Common myeloid progenitor, CD34-positive (primary cell): ENCODE measurements around the gene SCNN1G.
A peak's percentile ranks its signal among the peaks of the same experiment; 100 is the strongest.

ENCODE experiments used
- CTCF ChIA-PET: fragments of 350-600 bp; sonication (Branson Sonifier 250); formaldehyde crosslinking; loops from one replicate; lab custom pipeline; 2021; ENCODE audit warnings: antibody characterized with exemption; lab: Charles Lee
- POLR2A ChIA-PET: fragments of 350-600 bp; sonication (Branson Sonifier 250); formaldehyde crosslinking; loops from one replicate; lab custom pipeline; 2021; ENCODE audit warnings: antibody characterized with exemption; lab: Charles Lee
- DNase-seq, 3 donors: peaks; one replicate each; pipeline versions ENCODE4 v3.0.0 to v3.0.0-alpha.2; 2013
- H3K27ac ChIP-seq, 2 experiments: 1 replicate in 1 of 2; 2 replicates in 1 of 2; pipeline ENCODE4 v1.7.0; 2013; ENCODE audit warnings: inconsistent platforms in 2 of 2, low read length in 2 of 2, mild to moderate bottlenecking in 2 of 2, low read depth in 1 of 2, moderate library complexity in 1 of 2; ENCODE audit not compliant: severe bottlenecking in 2 of 2, insufficient read depth in 1 of 2, poor library complexity in 1 of 2
- H3K27me3 ChIP-seq, 5 experiments: replicated peaks in 2 of 5; 1 replicate in 3 of 5; 2 replicates in 2 of 5; pipeline versions ENCODE4 v1.6.1 to v1.7.0; 2013; ENCODE audit warnings: low read length in 4 of 5, mild to moderate bottlenecking in 2 of 5, moderate library complexity in 2 of 5, inconsistent platforms in 1 of 5; ENCODE audit not compliant: insufficient read depth in 5 of 5, control insufficient read depth in 4 of 5
- H3K36me3 ChIP-seq, 4 experiments: 1 replicate in 2 of 4; 2 replicates in 2 of 4; pipeline versions ENCODE4 v1.6.1 to v1.7.0; 2013; ENCODE audit warnings: low read length in 3 of 4, control low read depth in 1 of 4, mild to moderate bottlenecking in 1 of 4; ENCODE audit not compliant: control insufficient read depth in 4 of 4, insufficient read depth in 4 of 4
- H3K4me1 ChIP-seq, 4 experiments: 1 replicate in 3 of 4; 2 replicates in 1 of 4; pipeline versions ENCODE4 v1.6.1 to v1.7.1; 2013; ENCODE audit warnings: low read length in 3 of 4, mild to moderate bottlenecking in 3 of 4, control low read depth in 1 of 4, inconsistent platforms in 1 of 4, moderate library complexity in 1 of 4; ENCODE audit not compliant: control insufficient read depth in 4 of 4, insufficient read depth in 4 of 4; ENCODE audit errors: control extremely low read depth in 1 of 4
- H3K4me3 ChIP-seq, 7 experiments: 1 replicate in 4 of 7; 2 replicates in 3 of 7; pipeline versions ENCODE4 v1.5.1 to v1.7.0; 2013; ENCODE audit warnings: mild to moderate bottlenecking in 7 of 7, low read length in 6 of 7, moderate library complexity in 6 of 7, inconsistent platforms in 2 of 7, low read depth in 2 of 7, control low read depth in 1 of 7; ENCODE audit not compliant: insufficient read depth in 4 of 7, control insufficient read depth in 1 of 7; ENCODE audit errors: extremely low read depth in 1 of 7
- H3K9me3 ChIP-seq, 5 experiments: 1 replicate in 4 of 5; 2 replicates in 1 of 5; pipeline versions ENCODE4 v1.6.1 to v1.7.1; 2013; ENCODE audit warnings: low read length in 4 of 5, mild to moderate bottlenecking in 2 of 5, inconsistent platforms in 1 of 5, low read depth in 1 of 5, moderate library complexity in 1 of 5; ENCODE audit not compliant: control insufficient read depth in 4 of 5, insufficient read depth in 2 of 5; ENCODE audit errors: control extremely low read depth in 1 of 5
- WGBS: methylation state at CpG from one replicate; pipeline ENCODE4 v1.1.5; 2013; ENCODE audit not compliant: insufficient coverage; 5-methylcytosine and 5-hydroxymethylcytosine counted together

Gene SCNN1G

DNA sequence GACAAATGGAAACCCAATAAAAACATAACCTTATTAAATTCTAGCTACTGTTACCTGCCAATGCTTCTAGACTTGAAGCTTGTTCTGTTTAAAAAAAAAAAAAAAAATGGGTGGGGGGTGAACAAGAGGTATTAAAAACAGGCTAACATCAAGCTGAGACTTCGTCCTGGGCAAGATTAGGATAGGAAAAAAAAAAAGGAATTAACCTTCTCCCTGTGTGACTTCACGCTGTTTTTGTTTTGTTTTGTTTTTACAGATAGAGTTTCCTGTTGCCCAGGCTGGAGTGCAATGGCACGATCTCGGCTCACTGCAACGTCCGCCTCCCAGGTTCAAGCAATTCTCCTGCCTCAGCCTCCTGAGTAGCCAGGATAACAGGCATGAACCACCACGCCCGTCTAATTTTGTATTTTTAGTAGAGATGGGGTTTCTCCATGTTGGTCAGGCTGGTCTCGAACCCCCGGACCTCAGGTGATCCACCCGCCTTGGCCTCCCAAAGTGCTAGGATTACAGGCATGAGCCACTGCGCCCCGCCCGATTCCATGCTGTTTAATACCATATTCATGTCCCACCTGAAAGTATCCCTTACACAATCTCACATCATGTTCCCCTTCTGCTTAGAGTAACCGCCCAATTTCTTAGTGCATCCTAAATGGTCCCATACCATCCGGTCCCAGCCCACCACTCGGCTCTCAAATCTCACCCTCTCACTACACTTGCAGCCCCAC, 35.5 kb upstream of the SCNN1G start:
- ChIA-PET POLR2A (no interaction called here), CTCF (no interaction called here)
- peaks cover 3 to 16% (median 12%) of the 10 kb centered on the region in 4 experiments for H3K4me1 ChIP-seq
- H3K36me3 ChIP-seq: no peaks in the 10 kb centered on the region
- 98% methylated on average over 14 of the region's 17 CpGs for WGBS
- no peak overlapping the region for H3K27ac ChIP-seq
- H3K9me3 ChIP-seq: no peaks in the 10 kb centered on the region
- no peak overlapping the region for H3K4me3 ChIP-seq
- no peak for DNase-seq
- peaks cover 0 to 3% (median 0%) of the 10 kb centered on the region in 5 experiments for H3K27me3 ChIP-seq

DNA sequence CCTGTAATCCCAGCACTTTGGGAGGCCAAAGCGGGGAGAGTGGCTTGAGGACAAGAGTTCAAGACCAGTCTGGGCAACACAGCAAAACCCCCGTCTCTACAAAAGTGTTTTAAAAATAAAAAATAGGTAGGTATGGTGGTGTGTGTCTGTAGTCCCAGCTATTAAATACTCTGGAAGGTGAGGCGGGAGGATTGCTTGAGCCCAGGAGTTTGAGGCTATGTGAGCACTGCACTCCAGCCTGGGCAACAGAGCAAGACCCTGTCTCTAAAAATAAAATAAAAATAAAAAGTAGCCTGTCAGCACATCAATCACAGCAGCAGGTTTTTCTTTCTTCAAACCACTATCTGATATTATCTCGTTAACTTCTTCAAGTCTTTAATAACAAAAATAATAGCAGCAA, 34.9 kb upstream of the SCNN1G start:
- 85% methylated on average over 3 of the region's 4 CpGs for WGBS
- no peak overlapping the region for H3K4me3 ChIP-seq

DNA sequence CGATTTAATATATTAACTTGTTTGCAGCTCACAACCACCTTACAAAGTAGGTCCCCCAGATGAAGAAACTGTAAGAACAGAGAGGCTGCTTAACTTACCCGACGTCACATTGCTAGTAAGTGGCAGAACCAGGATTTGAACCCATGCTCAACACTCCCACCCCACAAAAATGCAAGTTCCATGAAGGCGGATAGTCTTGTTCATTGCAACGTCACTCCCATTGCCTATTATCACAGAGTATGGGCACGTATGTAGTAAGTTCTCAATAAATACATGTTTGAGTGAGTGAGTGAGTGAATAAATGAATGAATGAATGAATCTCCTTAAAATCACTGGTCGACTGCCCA, 34.4 kb upstream of the SCNN1G start:
- CTCF ChIA-PET: interaction anchor here (1.9 kb wide), 1 partner anchor 34 kb away, joined by 6 read pairs; the partner anchor contains the start of gene SCNN1G
- Histone ChIP-seq H3K36me3 (no peaks in the 10 kb centered on the region), H3K27ac (no peak overlapping the region), H3K9me3 (no peaks in the 10 kb centered on the region), H3K4me1 (peaks cover 3 to 16% (median 12%) of the 10 kb centered on the region in 4 experiments), H3K4me3 (peak overlapping the region in 6 of 7 experiments; percentile 46 to 97 (median 77)), H3K27me3 (peaks cover 0 to 4% (median 0%) of the 10 kb centered on the region in 5 experiments)
- 0% methylated on average over 1 of the region's 7 CpGs for WGBS
- POLR2A ChIA-PET: no interaction called here
- DNase-seq: no peak

More for the DNA sequence above, 34.9 kb upstream of the SCNN1G start:
- peaks cover 0 to 4% (median 0%) of the 10 kb centered on the region in 5 experiments for H3K27me3 ChIP-seq
- H3K4me1 ChIP-seq: peaks cover 3 to 16% (median 12%) of the 10 kb centered on the region in 4 experiments
- H3K27ac ChIP-seq: no peak overlapping the region
- no peaks in the 10 kb centered on the region for H3K9me3 ChIP-seq
- ChIA-PET POLR2A (no interaction called here), CTCF (interaction anchor here (1.9 kb wide), 1 partner anchor 35 kb away, joined by 6 read pairs; the partner anchor contains the start of gene SCNN1G)
- H3K36me3 ChIP-seq: no peaks in the 10 kb centered on the region
- DNase-seq: no peak

DNA sequence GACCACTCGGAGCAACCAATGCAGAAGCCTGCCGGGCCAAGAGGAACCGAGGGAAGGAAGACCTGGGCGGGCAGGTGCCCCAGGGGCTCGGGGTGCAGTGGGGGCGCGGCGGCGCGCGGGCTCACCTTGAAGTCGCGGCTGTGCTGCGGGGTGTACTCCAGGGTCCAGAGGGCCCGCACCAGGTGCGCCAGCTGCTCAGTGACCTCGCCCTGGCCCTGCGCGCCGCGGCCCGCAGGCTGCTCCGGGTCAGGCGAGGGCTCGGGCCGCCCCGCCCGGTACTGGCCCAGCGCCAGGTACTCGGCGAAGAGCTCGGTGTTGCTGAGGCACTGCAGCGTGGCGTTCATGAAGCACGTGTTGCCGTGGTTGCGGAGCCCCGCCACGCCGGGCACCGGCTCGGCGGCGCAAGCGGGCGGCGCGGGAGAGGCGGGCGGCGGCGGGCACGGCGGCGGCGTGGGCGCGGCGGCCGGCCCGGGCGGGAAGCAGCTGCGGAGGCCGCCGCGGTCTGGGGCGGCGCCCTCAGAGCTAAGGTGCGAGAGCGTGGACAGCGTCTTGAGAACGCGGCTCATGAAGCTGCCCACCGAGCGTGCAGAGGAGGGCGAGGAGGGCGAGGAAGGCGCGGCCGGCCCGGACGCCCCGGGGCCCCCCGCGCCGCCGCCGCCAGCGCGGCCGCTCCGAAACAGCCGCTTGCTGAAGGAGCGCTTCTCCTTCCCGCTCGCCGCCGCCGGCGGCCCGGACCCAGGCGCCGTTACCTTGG, 33.9 kb upstream of the SCNN1G start:
- no peaks in the 10 kb centered on the region for H3K9me3 ChIP-seq
- ChIA-PET POLR2A (no interaction called here), CTCF (interaction anchor here (1.9 kb wide), 1 partner anchor 34 kb away, joined by 6 read pairs; the partner anchor contains the start of gene SCNN1G)
- H3K4me3 ChIP-seq: peak overlapping the region; percentile 46 to 97 (median 76)
- no peak overlapping the region for H3K27ac ChIP-seq
- H3K4me1 ChIP-seq: peaks cover 3 to 16% (median 12%) of the 10 kb centered on the region in 4 experiments
- DNase-seq: peak; percentile 34 to 78 (median 70)
- no peaks in the 10 kb centered on the region for H3K36me3 ChIP-seq
- WGBS: 1% methylated on average over 77 of the region's 103 CpGs
- H3K27me3 ChIP-seq: peaks cover 0 to 4% (median 0%) of the 10 kb centered on the region in 5 experiments

DNA sequence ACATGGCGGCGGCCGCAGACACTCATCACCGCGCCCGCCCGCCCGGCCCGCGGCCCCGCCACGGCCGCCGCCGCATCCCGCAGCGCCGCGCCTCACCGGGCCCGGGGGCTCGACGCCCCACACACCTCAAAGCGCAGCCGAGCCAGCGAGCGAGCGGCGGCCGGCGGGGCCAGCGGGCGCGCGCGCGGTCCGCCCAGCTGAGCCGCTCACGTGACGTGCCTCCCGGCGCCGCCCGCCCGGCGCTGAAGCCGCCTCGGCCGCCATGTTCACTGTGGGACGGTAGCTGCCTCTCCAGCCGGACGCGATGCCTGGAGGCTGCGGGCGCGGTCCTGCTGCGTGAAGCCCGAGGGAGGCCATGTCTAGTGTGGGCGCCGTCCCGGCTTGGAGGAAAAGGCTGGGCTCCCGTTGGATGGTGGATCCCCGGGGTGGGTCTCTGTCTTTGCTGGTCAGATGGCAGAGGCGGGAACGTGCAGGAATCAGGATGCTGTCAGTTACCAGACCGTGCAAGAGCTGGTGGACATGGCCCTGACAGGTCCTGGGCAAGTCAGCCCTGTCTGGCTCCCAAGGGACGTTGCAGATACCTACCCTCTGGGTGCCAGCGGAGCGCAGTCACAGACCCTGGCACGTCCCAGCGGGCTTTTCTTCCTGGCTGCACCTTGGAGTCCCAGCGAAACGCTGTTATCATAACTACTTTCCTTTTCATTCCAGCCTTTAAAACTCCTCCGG, 33.1 kb upstream of the SCNN1G start, which contains the start of gene USP31:
Gene USP31 (minus strand): TSS at position 186 of the 726 bp plus-strand sequence. CDS start 182 bp downstream, at position 4.
- Histone ChIP-seq H3K36me3 (no peaks in the 10 kb centered on the region), H3K27me3 (peaks cover 0 to 4% (median 0%) of the 10 kb centered on the region in 5 experiments), H3K4me3 (peak within 1 kb of the TSS; percentile 62 to 97 (median 78)), H3K9me3 (no peaks in the 10 kb centered on the region), H3K4me1 (peaks cover 3 to 16% (median 12%) of the 10 kb centered on the region in 4 experiments), H3K27ac (no peak within 1 kb of the TSS)
- peak; percentile 87 to 91 (median 89) for DNase-seq
- POLR2A ChIA-PET: no interaction called here
- CTCF ChIA-PET: interaction anchor here (1.9 kb wide), 1 partner anchor 33 kb away, joined by 6 read pairs; the partner anchor contains the start of gene SCNN1G
- WGBS: under 1% methylated on average over 64 of the region's 75 CpGs

DNA sequence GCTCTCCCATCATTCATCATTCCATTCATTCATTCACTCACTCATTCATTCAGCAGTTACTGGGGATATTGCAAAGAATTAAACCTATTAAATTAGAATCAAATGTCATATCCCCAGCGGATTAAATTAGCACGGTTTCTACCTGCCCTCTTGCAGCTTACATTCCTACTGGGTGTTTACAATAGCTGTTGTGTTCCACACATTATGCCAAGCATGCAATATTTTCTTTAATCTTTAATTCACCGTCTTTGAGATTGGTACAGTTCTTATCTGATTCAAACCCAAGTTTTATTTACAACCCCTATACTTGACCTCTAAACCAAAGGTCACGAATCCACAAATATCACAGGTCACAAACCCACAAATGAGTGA, 32.6 kb upstream of the SCNN1G start:
- peaks cover 0 to 4% (median under 1%) of the 10 kb centered on the region in 5 experiments for H3K27me3 ChIP-seq
- peaks cover 3 to 16% (median 12%) of the 10 kb centered on the region in 4 experiments for H3K4me1 ChIP-seq
- H3K36me3 ChIP-seq: no peaks in the 10 kb centered on the region
- ChIA-PET POLR2A (no interaction called here), CTCF (no interaction called here)
- H3K4me3 ChIP-seq: peak overlapping the region in 6 of 7 experiments; percentile 73 to 97 (median 79)
- DNase-seq: no peak
- H3K27ac ChIP-seq: no peak overlapping the region
- no peaks in the 10 kb centered on the region for H3K9me3 ChIP-seq
- 43% methylated on average over 3 of the region's 4 CpGs for WGBS
